ENCODE data around the gene C1QTNF1.
"Not testable (repeated sequence)": the region's sequence is repeated elsewhere in the genome, so short reads cannot be mapped to it uniquely, and the experiment has no call there.

Gene C1QTNF1

GRCh38 chr17:79026376-79027273 is 2.7 kb downstream of the C1QTNF1 start:
- no peak for DNase-seq

GRCh38 chr17:79027274-79027924 is 3.4 kb downstream of the C1QTNF1 start:
- no peak for DNase-seq

DNA sequence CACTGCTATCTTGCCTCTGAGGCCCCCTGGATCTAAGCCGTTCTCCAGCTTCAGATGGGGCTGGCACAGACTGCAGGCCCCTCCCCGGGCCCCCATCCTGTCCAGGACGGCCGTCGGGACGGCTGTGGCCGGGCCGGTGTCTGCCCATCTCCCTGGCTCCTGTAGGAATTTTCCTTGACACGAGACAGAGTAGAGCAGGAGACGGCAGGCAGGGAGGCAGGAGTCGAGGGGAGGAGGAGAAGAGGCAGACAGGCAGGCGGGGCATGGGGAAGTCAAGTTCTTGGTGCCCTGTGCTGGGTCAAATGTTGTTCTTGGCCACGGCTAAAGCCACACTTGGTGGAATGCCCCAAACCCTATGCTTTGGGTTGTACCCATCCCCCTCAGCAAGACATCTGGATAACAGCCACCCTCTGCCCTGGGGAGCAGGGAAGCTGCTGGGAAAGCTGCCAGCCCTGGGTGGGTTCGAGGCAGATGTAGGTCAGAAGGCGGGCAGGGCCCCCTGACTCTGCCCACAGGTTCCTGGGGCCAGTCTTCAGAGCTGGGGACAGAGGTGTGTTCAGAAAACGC is 4.0 kb downstream of the C1QTNF1 start:
- no peak for DNase-seq

DNA sequence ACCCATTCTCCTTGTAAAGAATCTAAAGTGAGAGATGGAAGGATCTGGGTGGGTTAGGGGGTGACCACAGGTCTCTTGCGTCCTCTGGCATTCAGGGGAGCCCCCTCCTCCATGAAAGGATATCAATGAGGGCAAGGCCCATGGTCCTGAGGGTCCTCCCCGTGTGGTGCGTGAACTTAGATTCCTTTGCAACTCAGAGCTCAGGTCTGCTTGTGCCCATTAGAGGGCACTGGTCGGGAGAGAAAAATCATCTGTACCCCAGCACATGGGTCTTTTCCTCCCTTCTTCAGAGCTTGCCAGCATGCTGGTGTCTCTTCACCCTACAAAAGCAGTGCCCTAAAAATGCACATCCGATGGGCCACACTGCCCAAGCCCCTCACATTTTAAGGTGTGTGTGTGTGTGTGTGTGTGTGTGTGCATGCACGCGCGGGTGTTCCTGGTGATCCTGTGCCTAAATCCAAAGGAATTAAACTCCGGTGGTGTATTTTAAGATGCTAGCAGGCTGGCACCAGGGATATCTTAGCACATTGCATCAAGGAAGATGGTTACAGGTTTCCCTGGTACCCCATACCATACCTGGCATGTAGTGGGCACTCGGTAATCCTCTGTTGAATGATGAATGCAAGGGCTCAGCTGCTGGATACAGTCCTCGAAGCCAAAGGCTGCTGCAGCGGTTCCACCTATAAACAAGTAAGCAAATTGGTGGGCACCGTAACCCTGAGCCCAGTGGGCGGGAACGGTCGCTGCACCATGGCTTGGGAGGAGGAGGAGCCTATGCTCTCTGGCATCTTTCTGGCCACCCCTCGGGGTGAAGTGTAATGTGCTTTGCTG is 4.7 kb downstream of the C1QTNF1 start:
- DNase-seq: no peak

DNA sequence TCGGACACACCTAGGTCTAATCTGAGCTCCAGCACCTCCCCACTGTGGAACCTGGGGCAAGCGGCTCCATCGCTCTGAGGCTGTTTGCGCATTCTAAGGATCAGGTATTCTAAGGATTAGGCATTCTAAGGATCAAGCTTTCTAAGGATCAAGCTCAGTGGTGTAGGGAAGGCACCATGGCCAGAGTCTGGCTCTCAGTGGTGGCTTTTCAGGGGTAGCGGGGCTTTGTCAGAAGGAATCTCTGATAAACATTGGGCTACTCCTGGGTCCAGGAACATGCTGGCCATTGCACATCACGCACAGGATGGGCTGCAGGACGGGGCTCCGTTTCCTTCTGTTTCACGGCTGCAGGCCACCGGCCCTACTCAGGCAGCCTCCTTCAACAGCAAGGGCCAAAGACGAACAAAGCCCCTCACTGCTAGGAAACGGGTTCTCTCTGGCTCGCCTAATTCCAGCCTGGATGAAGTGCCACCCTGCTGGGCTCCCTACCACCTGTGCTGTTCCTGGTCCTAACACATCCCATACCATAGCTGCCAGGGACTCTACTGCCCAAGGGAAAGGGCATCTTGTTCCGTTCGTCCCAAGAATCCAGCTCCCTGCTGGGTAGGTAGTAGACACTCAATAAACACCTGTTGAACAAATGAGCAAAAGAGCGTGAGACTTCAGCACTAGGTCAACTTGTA is 5.5 kb downstream of the C1QTNF1 start:
- DNase-seq: no peak

GRCh38 chr17:79030636-79031035 is 6.7 kb downstream of the C1QTNF1 start:
- not testable (repeated sequence) for DNase-seq

- no peak for DNase-seq
These were observed 8.3 kb downstream of the C1QTNF1 start for GRCh38 chr17:79031996-79032875.

GRCh38 chr17:79033046-79033616 is 9.2 kb downstream of the C1QTNF1 start:
- DNase-seq: no peak

DNA sequence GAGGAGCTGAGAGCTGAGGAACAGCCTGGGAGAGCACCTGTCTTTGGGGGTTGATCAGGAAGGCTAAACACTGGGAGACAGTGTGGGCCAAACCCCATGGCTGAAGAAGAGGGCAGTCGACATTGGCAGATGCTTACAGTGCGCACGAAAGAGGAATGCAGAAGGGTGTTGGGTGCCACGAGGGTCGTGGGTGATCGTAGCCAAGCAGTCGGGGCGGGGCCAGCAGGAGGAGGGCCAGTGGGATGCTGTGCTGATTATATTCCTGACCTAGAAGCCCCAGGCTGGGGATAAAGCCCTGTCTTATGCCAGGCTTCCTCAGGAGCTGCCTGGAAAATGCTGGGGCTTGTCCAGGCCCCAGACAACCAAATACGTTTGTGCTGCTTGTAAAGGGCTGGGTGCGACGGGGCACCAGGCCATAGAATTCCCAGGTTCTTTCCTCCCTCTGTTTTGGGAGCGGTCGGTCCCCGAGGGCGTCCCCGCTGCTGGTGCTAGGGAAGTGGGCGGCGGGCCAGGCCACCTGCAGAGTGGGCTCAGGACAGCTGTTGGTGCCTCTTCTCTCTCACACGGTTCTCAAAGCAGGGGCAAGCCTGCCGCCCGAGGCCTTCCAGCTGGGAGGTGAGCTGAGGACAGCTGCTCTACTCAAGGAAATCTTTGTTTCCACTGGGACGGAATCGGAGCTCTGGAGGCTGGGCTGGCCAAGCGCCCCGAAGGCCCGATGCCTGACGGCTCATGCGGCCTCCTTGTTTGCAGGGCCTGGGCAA is 10.0 kb downstream of the C1QTNF1 start:
- DNase-seq: no peak

GRCh38 chr17:79034931-79035485 is 11.0 kb downstream of the C1QTNF1 start:
- DNase-seq: no peak

GRCh38 chr17:79035686-79036085 is 11.7 kb downstream of the C1QTNF1 start:
- DNase-seq: no peak

DNA sequence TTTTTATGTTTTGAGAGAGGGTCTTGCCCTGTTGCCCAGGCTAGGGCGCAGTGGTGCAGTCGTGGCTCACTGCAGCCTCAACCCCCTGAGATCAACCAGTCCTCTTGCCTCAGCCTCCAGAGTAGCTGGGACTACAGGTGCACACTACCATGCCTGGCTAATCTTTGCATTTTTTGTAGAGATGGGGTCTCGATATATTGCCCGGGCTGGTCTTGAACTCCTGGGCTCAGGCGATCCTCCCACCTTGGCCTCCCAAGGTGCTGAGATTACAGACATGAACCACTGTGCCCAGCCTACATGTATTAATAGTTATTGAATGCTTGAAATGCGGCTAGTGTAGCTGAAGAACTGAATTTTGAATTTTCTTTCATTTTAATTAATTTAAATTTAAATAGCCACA is 12.2 kb downstream of the C1QTNF1 start:
- no peak for DNase-seq

DNA sequence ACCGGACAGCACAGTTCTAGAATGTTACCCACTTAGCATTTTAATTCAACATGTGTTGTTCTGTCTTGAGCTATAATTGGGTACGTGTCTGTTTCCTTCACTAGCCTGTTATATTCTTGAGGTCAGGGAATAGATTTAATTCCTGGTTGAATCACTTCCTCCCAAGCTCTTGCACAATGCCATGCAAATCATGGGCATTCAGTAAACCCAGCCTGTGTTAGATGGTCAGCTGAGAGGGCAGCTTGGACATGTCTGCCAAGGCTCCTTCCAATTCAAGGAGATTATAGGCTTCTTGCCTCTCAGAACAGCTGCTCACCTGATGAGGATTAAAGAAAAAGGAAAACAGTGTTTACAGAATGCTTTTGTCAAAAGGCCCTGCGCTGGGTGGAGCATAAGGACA is 12.6 kb downstream of the C1QTNF1 start:
- DNase-seq: no peak

- peak; percentile 31 for DNase-seq
These were observed 14.7 kb downstream of the C1QTNF1 start for GRCh38 chr17:79038545-79039135.

GRCh38 chr17:79039171-79039570 is 15.2 kb downstream of the C1QTNF1 start:
- DNase-seq: no peak

- no peak for DNase-seq
These were observed 15.9 kb downstream of the C1QTNF1 start for GRCh38 chr17:79039886-79040285.

DNA sequence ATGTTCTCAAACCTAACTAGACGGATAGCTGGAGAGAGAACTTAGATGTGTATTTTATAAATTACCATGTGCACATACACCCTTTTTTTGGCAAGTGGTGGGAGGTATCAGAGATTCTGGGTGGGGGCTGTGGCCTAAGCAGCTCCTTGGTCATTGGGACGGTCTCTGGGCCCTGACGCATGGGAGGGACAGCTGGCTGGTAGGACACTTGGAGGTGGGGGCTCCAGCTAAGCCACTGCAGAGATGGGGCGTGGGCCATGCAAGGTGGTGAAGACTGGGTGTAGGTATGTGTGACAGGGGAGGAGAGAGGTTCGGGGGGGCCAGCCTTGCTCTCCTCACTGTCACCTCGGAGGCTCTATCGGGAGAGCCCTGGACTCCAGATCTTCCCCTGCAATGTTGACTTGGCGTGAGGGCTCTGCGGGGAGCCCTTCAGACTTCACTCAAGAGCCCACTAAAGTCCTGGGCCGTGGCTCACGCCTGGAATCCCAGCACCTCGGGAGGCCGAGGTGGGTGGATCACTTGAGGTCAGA is 17.1 kb downstream of the C1QTNF1 start:
- DNase-seq: no peak

DNA sequence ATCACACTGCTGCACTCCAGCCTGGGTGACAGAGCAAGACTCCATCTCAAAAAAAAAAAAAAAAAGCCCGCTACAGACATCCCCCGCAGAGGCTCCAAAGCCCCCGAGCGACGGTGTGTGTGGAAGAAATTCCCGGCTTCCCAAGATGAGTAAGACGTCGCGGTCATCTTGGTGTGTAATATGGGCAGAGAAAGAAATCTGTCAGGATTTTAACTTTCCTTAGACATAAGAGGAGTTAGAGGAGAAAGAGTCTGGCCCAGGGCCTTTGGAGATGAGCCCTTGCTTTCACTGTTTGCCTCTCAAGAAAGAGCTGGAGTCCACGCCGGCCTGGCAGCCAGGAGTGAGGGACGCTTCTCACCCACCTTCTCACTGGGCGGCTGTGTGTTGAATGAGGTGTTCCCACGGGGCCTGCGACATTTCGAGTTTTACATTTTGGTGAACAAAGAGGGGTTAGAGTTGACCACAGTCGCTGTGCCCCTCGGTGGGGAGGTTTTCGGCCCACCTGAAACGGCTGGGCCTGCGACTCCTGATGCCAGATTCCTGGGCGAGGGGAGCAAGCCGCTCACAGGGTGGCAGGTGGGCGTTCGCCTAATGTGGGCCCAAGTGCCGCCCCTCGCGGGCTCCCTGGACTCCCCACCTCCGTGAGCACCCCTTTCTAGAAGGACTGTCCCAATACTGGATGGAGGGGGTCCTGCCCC is 17.9 kb downstream of the C1QTNF1 start:
- no peak for DNase-seq

Measured in CD4-positive, alpha-beta T cell treated with Interleukin-15 for 1 hour (primary cell).